Measurements from ENCODE around the gene ZNF620.
"Not testable (repeated sequence)": the region's sequence is repeated elsewhere in the genome, so short reads cannot be mapped to it uniquely, and the experiment has no call there.

The ZNF620 gene

GRCh38 chr3:40534283-40534682 lies 28.4 kb downstream of the ZNF620 start:
- Histone ChIP-seq H3K27ac (ENCODE audit: low read length) (no peak overlapping the region), H3K9me3 (ENCODE audit: control insufficient read depth in 1 of 2, low read length in 2 of 2) (peaks cover 10 to 27% of the 10 kb centered on the region in 2 donors), H3K27me3 (ENCODE audit: low read depth, low read length) (no peaks in the 10 kb centered on the region), H3K4me3 (ENCODE audit: low read depth in 1 of 2, low read length in 2 of 2) (no peak overlapping the region), H3K4me1 (ENCODE audit: control insufficient read depth in 1 of 2, insufficient read depth in 2 of 2, low read length in 2 of 2) (no peaks in the 10 kb centered on the region), H3K36me3 (ENCODE audit: control insufficient read depth in 1 of 2, insufficient read depth in 2 of 2, low read length in 2 of 2) (peaks cover 56 to 84% of the 10 kb centered on the region in 2 donors)

GRCh38 chr3:40546816-40547215 lies 41.0 kb downstream of the ZNF620 start:
- Histone ChIP-seq H3K36me3 (ENCODE audit: control insufficient read depth in 1 of 2, insufficient read depth in 2 of 2, low read length in 2 of 2) (no peaks in the 10 kb centered on the region), H3K4me1 (ENCODE audit: control insufficient read depth in 1 of 2, insufficient read depth in 2 of 2, low read length in 2 of 2) (no peaks in the 10 kb centered on the region), H3K27me3 (ENCODE audit: low read depth, low read length) (no peaks in the 10 kb centered on the region), H3K9me3 (ENCODE audit: control insufficient read depth in 1 of 2, low read length in 2 of 2) (no peaks in the 10 kb centered on the region), H3K27ac (ENCODE audit: low read length) (no peak overlapping the region), H3K4me3 (ENCODE audit: low read depth in 1 of 2, low read length in 2 of 2) (no peak overlapping the region)

- H3K27me3 ChIP-seq (ENCODE audit: low read depth, low read length): no peaks in the 10 kb centered on the region
- H3K9me3 ChIP-seq (ENCODE audit: control insufficient read depth in 1 of 2, low read length in 2 of 2): no peaks in the 10 kb centered on the region
- no peak overlapping the region for H3K27ac ChIP-seq (ENCODE audit: low read length)
- H3K36me3 ChIP-seq (ENCODE audit: control insufficient read depth in 1 of 2, insufficient read depth in 2 of 2, low read length in 2 of 2): no peaks in the 10 kb centered on the region
- H3K4me1 ChIP-seq (ENCODE audit: control insufficient read depth in 1 of 2, insufficient read depth in 2 of 2, low read length in 2 of 2): no peaks in the 10 kb centered on the region
- no peak overlapping the region for H3K4me3 ChIP-seq (ENCODE audit: low read depth in 1 of 2, low read length in 2 of 2)
These were observed 44.3 kb downstream of the ZNF620 start for GRCh38 chr3:40550167-40550566.

- H3K9me3 ChIP-seq (ENCODE audit: control insufficient read depth in 1 of 2, low read length in 2 of 2): no peaks in the 10 kb centered on the region
- H3K4me1 ChIP-seq (ENCODE audit: control insufficient read depth in 1 of 2, insufficient read depth in 2 of 2, low read length in 2 of 2): no peaks in the 10 kb centered on the region
- no peaks in the 10 kb centered on the region for H3K36me3 ChIP-seq (ENCODE audit: control insufficient read depth in 1 of 2, insufficient read depth in 2 of 2, low read length in 2 of 2)
These were observed 51.8 kb downstream of the ZNF620 start for GRCh38 chr3:40557575-40558161.

GRCh38 chr3:40562482-40562881 lies 56.6 kb downstream of the ZNF620 start:
- H3K9me3 ChIP-seq (ENCODE audit: control insufficient read depth in 1 of 2, low read length in 2 of 2); H3K4me3 ChIP-seq (ENCODE audit: low read depth in 1 of 2, low read length in 2 of 2); H3K4me1 ChIP-seq (ENCODE audit: control insufficient read depth in 1 of 2, insufficient read depth in 2 of 2, low read length in 2 of 2); H3K36me3 ChIP-seq (ENCODE audit: control insufficient read depth in 1 of 2, insufficient read depth in 2 of 2, low read length in 2 of 2); H3K27me3 ChIP-seq (ENCODE audit: low read depth, low read length); H3K27ac ChIP-seq (ENCODE audit: low read length): not testable (repeated sequence)

More at GRCh38 chr3:40557575-40558161, 51.8 kb downstream of the ZNF620 start:
- Histone ChIP-seq H3K27me3 (ENCODE audit: low read depth, low read length) (no peaks in the 10 kb centered on the region), H3K4me3 (ENCODE audit: low read depth in 1 of 2, low read length in 2 of 2) (no peak overlapping the region), H3K27ac (ENCODE audit: low read length) (no peak overlapping the region)

- H3K4me1 ChIP-seq (ENCODE audit: control insufficient read depth in 1 of 2, insufficient read depth in 2 of 2, low read length in 2 of 2); H3K27me3 ChIP-seq (ENCODE audit: low read depth, low read length); H3K4me3 ChIP-seq (ENCODE audit: low read depth in 1 of 2, low read length in 2 of 2); H3K9me3 ChIP-seq (ENCODE audit: control insufficient read depth in 1 of 2, low read length in 2 of 2); H3K27ac ChIP-seq (ENCODE audit: low read length); H3K36me3 ChIP-seq (ENCODE audit: control insufficient read depth in 1 of 2, insufficient read depth in 2 of 2, low read length in 2 of 2): not testable (repeated sequence)
These were observed 59.8 kb downstream of the ZNF620 start for GRCh38 chr3:40565629-40566028.

GRCh38 chr3:40566694-40567093 lies 60.9 kb downstream of the ZNF620 start:
- H3K4me3 ChIP-seq (ENCODE audit: low read depth in 1 of 2, low read length in 2 of 2): no peak overlapping the region
- H3K27ac ChIP-seq (ENCODE audit: low read length): no peak overlapping the region
- no peaks in the 10 kb centered on the region for H3K4me1 ChIP-seq (ENCODE audit: control insufficient read depth in 1 of 2, insufficient read depth in 2 of 2, low read length in 2 of 2)
- H3K9me3 ChIP-seq (ENCODE audit: control insufficient read depth in 1 of 2, low read length in 2 of 2): no peaks in the 10 kb centered on the region
- H3K36me3 ChIP-seq (ENCODE audit: control insufficient read depth in 1 of 2, insufficient read depth in 2 of 2, low read length in 2 of 2): no peaks in the 10 kb centered on the region
- no peaks in the 10 kb centered on the region for H3K27me3 ChIP-seq (ENCODE audit: low read depth, low read length)

Measured in muscle layer of duodenum (tissue), 2 donors.